Measurements from ENCODE around the gene PNRC2.

DNA sequence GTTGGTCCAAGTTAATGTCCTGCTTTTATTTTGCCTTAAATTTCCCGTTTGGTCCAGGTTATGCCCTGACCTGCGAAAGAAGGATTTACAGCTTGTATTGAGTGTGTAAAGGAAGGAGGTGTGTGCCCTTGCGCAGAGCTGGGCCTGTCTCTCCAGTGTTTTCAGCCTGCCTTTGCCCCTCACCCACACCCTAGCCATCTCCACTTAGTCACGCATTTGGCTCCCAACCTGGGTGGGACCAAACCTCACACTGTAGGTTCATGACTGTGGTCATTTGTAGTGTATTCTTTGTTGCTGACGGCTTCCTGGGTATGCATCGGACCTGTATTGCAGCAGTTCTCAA, 21.1 kb downstream of the PNRC2 start:
- TF ChIP-seq, protein P1, sequence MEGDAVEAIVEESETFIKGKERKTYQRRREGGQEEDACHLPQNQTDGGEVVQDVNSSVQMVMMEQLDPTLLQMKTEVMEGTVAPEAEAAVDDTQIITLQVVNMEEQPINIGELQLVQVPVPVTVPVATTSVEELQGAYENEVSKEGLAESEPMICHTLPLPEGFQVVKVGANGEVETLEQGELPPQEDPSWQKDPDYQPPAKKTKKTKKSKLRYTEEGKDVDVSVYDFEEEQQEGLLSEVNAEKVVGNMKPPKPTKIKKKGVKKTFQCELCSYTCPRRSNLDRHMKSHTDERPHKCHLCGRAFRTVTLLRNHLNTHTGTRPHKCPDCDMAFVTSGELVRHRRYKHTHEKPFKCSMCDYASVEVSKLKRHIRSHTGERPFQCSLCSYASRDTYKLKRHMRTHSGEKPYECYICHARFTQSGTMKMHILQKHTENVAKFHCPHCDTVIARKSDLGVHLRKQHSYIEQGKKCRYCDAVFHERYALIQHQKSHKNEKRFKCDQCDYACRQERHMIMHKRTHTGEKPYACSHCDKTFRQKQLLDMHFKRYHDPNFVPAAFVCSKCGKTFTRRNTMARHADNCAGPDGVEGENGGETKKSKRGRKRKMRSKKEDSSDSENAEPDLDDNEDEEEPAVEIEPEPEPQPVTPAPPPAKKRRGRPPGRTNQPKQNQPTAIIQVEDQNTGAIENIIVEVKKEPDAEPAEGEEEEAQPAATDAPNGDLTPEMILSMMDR (IDR thresholded peaks at IDR 0.05 in 2 of 3, conservative IDR thresholded peaks at IDR 0.05 in 1 of 3; ENCODE audit: control insufficient read depth in 2 of 3, extremely low read depth in 1 of 3, insufficient read depth in 1 of 3, low read depth in 3 of 3, low read length in 3 of 3), result no peak
- TF ChIP-seq SPI1 (IDR thresholded peaks at IDR 0.05; ENCODE audit: borderline replicate concordance, insufficient read depth, low read depth, low read length) (no peak), CBX5 (IDR thresholded peaks at IDR 0.05; ENCODE audit: low read depth) (0 out of 2 replicates have a peak, but pooled peaks have one; percentile 74), GABPA (IDR thresholded peaks at IDR 0.05; ENCODE audit: low read depth) (no peak), SRF (IDR thresholded peaks at IDR 0.05; ENCODE audit: low read depth in 2 of 2, low read length in 2 of 2) (no peak), POLR2A (IDR thresholded peaks at IDR 0.05; ENCODE audit: low read depth, low read length) (no peak), NR2C2 (IDR thresholded peaks at IDR 0.05; ENCODE audit: borderline replicate concordance, control insufficient read depth, insufficient read length, low read depth) (no peak), JUND (IDR thresholded peaks at IDR 0.05; ENCODE audit: low read depth, low read length) (no peak), TARDBP (IDR thresholded peaks at IDR 0.05; ENCODE audit: borderline replicate concordance) (no peak)
- TF ChIP-seq, protein P2, sequence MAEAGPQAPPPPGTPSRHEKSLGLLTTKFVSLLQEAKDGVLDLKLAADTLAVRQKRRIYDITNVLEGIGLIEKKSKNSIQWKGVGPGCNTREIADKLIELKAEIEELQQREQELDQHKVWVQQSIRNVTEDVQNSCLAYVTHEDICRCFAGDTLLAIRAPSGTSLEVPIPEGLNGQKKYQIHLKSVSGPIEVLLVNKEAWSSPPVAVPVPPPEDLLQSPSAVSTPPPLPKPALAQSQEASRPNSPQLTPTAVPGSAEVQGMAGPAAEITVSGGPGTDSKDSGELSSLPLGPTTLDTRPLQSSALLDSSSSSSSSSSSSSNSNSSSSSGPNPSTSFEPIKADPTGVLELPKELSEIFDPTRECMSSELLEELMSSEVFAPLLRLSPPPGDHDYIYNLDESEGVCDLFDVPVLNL (IDR thresholded peaks at IDR 0.05; ENCODE audit: low read depth, low read length), result no peak
